Stimulated activated CD8-positive, alpha-beta memory T cell treated with anti-CD3 and anti-CD28 coated beads, Interleukin-12 subunit alpha, Interleukin-12 subunit beta, amount 100 ng/mL, for 4 hours (primary cell): ENCODE results near the gene TMEM91.

Source experiments
- DNase-seq: peaks from one replicate; pipeline ENCODE4 v3.0.0-alpha.2; 2020; ENCODE audit warnings: low read depth

TMEM91 gene

DNA sequence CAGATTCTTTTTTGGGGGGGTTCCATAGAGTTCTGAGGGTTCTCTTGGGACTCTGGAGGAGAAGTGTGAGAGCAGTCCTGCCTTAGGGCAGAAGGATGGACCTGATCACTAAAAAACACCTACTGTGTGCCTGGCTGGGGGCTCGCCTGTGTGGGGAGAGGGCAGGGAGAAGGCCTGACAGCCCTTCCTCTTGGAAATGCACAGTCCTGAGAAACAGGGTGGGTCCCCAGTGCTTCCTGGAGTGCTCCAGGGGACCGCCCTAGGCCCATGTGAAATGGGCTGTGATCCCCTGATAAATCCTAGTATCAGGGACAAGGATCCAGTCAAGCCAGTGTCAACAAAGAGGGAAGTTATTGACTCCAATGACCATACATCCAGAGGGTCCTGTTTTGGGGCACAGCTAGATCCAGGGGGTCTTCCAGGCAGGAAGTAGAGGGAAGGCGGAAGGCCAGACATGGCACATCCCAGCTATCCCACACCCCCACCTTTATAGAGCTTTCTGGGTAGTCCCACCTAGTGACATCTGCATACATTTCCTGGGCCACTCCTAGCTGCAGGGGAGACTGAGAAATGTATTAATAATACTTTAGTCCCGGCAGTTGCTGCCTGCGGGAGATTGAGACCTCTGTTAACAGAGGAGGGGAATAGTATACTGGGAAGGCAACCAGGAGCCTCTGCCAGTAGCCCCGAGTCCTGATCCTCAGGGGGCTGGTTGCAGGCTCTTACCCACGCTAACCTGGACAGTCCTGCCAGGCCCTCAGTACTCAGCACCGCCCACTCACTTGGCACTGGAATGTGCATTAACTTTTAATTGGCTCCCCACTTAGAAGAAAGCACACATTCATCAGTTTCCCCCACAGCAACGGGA, 35.0 kb downstream of the TMEM91 start:
- DNase-seq: no peak

DNA sequence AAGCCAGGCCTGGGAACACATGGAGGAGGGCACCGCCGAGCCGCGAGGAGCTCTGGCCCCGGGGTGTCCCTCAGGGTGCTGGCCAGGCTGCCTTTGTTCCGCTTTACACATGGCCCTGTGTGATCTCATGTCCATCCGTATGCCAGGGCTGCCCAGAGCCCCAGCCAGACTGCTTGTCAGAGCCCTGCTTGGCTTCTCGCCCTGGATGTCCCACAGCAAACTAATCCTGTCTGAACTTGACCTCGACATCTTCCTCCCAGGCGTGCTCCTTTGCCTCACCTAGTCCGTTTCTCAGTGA, 35.6 kb downstream of the TMEM91 start:
- no peak for DNase-seq

DNA sequence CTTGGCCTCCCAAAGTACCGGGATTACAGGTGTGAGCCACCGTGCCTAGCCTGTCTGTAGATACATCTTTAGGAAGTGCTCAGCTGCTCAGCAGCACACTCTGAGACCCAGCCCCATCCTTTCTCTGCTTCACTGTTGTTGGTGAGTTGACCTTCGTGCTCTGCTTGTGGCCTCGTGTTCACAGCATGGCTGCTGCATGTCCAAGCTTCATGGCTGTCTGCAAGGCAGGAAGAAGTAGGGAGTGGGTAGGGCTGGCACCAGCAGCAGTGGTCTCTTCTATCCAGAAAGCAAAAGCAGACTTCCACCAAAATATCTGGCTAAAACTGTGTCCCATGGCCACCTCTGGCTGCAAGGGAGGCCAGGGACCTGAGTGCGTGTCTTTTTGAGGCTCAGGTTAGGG, 36.6 kb downstream of the TMEM91 start:
- DNase-seq: no peak

DNA sequence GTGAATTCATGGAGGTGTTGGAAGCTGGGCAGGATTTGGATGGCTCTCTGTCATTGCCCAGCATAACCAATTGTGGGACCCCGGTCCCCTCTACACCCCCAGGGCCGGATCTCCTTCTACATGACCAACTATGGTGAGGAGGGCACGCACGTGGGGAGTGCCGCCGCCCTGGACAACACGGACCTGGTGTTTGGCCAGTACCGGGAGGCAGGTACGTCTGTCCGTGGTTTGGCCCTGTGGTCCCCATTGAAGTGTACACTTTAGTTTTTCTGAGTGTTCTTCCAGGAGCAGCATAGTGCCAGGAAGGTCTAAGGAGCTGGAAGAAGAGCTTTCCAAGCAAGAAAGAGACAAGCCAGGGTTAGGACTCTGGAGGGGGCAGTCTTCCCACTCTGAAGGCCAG, 37.6 kb downstream of the TMEM91 start:
- DNase-seq: no peak

DNA sequence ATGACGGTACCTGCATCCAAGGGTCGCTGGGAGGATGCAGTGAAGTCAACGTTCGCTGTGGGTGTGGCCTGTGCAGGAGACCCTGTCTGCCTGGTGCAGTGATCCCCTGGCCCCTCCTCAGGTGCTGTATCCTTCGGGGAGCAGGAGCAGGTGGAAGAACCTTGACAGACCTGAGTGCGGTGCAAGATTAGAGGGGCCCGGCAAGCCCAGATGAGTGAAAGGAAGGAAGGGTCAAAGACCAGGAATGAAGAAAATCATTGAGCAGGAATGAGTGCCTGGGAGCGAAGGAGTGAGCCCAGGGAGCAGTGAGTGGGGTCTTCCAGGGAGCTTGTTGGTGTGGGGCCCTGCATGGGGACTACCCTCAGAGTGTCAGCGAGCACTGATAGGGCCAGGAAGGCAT, 38.1 kb downstream of the TMEM91 start:
- no peak for DNase-seq

DNA sequence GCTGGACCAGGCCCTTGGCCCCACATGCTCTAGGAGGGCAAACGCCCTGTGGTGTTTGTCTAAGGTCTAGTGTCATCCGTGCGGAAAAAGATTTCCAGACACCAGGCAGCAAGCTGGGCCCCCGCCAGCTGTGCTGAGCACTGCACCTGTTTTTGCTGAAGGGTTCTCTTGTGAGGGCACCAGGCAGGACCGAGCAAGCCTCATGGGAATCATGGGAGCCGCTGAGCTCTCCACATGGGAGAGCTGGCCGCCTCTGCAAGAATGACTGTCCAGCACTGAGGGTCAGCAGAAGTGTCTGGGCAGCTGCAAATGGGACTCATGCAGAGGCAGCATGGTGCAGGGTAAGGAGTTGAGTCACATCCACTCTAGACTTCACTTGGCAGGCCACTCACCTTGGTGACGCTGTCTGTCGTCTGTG, 38.8 kb downstream of the TMEM91 start:
- no peak for DNase-seq

DNA sequence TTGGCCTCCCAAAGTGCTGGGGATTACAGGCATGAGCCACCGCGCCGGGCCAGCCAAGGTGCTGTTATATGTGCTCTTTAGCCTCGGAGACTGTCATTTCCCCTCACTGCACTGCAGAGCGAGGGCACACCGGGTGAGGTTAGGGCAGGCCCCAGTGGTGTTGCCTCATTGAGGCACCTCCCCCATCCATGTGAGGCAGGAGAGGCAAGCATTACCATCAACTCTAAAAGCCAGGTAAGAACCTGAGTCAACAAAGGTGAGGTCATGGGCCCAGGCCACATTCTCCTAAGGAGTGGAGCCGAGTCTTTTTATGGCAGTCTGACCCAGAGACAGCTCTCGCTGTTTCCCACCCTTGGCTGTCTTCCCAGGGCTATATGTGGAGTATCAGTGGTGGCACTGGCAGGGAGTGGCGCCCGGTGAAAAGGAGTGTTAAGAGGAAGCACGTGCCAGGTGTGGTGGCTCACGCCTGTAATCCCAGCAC, 39.9 kb downstream of the TMEM91 start:
- no peak for DNase-seq

GRCh38 chr19:41420101-41420880, 44.0 kb downstream of the TMEM91 start:
- DNase-seq: no peak

DNA sequence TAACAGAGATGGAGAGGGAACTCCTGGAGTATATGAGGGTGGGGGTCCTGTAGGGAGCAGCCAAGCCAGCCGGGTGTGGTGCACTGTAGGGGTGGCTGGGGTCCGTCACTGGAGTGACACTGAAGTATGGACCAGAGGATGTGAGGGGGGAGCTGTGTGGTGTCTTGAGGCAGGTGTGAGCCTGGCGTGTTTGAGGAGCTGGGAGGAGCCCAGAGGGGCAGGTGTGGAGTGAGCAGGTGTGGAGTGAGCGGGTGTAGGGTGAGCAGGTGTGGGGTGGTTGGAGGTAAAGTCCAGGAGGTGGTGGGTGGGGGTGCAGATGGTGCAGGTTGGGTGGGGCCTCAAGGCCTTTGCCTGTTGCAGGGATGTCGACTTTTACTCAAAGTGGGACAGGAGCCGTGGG, 45.0 kb downstream of the TMEM91 start:
- no peak for DNase-seq

DNA sequence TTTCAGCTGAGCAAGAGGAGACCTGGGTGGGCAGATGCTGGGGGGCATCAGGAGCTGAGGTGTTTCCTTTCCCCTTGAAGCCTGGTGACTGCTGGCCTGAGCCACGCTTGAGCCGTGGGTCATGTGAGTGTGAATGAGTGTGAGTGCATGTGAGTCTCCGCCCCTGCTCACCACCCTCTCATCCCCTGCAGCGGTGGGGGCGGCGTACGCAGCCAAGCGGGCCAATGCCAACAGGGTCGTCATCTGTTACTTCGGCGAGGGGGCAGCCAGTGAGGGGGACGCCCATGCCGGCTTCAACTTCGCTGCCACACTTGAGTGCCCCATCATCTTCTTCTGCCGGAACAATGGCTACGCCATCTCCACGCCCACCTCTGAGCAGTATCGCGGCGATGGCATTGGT, 45.6 kb downstream of the TMEM91 start:
- DNase-seq: no peak

DNA sequence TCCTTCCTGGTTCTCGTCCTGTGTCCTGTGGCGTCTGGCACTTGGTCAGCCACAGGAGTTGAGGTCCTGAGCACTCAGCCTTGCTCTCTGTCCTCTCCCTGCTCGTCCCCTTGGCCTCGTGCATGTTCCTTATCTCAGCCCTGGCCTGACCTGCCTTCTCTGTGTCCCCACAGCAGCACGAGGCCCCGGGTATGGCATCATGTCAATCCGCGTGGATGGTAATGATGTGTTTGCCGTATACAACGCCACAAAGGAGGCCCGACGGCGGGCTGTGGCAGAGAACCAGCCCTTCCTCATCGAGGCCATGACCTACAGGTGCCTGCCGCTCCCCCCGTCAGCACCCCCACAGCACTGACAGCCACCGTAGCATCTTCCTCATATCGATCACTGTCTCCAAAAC, 46.1 kb downstream of the TMEM91 start:
- no peak for DNase-seq

DNA sequence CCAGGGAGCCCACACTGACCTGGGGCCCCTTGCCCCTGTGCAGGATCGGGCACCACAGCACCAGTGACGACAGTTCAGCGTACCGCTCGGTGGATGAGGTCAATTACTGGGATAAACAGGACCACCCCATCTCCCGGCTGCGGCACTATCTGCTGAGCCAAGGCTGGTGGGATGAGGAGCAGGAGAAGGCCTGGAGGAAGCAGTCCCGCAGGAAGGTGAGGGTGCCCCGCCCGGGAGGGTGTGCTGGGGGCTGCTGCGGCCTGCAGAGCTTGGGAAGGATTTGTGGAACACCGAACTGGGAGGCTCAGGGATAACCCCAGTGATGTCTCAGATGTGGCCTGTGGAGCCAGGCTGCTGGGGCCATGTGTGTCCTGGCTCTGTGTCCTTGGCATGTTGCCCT, 46.6 kb downstream of the TMEM91 start:
- no peak for DNase-seq

GRCh38 chr19:41424335-41425173, 48.2 kb downstream of the TMEM91 start:
- no peak for DNase-seq

DNA sequence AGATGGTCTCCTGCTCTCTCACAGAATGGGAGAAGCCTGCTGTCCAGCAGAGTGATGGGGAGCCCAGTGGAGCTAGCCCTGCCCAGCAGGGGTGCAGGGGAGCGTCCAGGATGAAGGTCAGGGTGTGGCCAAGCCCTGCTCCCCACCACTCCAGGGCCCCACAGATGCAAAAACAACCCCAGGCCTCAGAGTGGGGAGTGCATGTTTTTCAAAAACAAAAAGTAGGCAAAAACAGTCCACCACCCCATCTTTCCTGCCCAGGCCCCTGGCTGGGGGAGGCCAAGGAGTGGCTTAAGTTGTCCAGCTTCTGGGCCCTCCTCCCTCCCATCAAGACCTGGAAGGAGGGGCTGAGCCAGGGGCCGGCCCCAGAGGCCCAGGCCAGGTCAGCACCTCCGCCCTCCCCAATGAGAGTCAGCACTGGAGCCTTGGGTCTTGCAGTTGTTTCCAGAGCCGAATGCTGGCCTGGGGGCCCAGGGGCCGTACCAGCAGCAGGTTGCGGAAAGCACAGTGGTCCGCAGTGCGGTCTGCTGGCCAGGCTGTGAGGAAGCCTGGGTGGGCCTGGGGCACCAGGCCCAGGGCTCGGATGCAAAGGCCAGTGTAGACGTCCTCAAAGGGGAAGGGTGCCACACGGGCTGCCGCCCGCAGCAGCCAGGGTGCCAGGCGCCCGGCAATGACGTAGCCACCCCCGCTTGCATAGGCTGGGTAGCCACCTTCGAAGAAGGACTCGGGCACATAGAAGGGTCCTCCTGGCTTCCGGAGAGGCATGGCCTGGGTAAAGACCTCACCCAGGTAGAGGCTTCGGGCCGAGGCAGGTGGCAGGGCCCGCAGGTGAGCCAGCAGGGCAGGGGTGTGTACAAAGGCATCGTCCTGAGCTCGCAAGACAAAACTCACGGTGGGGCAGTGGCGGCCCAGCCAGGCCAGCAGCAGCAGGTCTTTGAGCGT, 49.1 kb downstream of the TMEM91 start:
- no peak for DNase-seq

DNA sequence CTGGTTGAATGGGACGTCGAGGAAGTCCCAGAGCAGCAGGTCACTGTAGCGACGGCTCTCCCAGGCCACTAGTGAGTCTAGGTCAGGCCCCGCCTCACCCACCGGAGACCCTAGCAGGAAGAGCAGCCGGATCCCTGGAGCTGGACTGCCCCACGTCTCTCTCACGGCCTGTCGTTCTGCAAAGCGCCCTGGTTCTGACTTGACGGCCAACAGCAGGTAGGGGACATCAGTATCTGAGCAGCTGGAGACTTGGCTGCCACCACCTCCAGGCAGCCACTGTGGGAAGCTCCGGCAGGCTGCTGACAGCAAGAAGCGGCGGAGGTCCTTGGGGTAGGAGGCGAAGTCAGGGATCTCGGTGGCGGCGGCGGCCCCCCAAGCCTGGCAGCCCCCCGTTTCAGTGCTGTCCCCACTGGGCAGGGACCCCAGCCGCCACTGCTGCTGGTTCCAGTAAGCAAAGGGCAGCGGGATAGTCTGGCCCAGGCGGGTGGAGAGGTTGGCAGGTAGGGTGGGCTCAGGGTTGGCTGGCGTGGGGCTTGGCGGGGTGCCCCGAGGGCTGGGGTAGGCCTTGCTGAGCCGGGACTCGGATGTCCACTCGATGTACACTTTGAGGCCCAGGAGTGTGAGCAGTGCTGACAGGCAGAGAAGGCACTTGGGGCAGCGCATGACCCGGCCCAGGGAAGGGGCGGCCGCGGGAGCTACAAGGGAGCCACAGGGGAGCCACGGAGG, 49.9 kb downstream of the TMEM91 start:
- DNase-seq: no peak

DNA sequence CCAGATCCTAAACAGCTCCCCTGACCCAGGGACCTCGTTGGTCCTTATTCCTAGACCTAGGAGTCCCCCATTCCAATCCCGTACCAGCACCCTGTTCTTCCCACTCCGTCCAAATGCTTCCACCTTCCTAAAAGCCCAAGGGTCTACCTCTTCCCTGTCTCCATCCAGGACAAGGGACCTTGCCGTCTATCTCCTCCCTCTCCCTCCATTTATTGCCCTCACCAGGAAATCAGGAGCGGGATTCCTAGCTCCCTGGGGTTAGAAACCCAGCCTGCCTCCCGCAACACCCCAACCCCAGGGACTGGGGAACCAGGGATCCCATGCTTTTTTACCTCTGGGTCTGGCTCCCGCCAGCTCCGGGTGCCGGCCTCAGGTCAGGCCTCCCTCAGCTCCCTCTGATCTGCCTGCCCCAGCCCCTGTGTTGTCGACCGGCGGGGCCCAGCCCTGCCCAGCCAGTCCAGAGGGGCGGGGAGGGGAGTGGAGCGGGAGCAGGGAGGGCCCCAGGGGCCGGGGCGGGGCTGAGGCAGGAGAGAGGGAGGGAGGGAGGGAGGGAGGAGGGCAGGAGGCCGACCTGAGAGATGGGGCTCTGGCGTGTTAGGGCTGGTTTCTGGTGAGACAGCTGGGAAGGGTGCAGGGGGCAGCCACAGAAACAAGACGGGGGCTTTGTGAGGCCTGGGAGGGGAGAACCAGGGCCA, 50.8 kb downstream of the TMEM91 start, which contains the start of gene B3GNT8:
Gene B3GNT8 (minus strand): TSS at position 423 of the 695 bp plus-strand sequence. CDS start 596 bp downstream, outside the sequence.
- DNase-seq: peak; percentile 17

GRCh38 chr19:41427647-41428480, 51.5 kb downstream of the TMEM91 start:
- DNase-seq: peak; percentile 14

GRCh38 chr19:41428481-41428859, 52.1 kb downstream of the TMEM91 start:
- no peak for DNase-seq

DNA sequence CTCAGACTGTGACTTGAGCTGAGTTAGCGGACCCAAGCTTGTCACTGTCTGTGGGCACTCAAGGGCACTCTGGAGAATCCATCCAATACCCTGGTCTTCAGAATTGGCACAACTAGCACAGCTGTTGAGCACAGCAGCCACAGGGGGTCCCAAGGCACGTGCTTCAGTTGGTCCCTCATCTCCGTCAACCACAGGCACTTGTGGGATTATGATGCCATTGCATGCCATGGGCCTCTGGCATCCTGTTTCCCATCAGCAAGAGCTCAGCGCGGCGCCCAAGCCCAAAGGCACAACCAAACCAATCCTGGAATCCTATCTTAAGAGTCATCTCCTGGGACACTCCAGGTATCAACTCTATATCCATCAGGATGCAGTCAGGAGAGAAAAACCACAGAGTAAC, 54.6 kb downstream of the TMEM91 start:
- DNase-seq: no peak
